ENCODE results near the gene IRF2BPL. TPM values are rescaled to one million over a fixed set of nuclear protein-coding genes. Genes with fewer than 3 reads are reported as not detected.

IRF2BPL gene
- polyA plus RNA-seq, 4 donors = 2.0 to 15.9 (median 8.8) TPM

- DNase-seq (peak in 1 of 2 donors; percentile 29), FAIRE-seq (no peak)
- Histone ChIP-seq H3K4me1 (ENCODE audit: control insufficient read depth in 3 of 3, insufficient read depth in 2 of 3, low read depth in 1 of 3, low read length in 2 of 3) (no peaks in the 10 kb centered on the region), H3K27me3 (ENCODE audit: control insufficient read depth in 3 of 3, insufficient read depth in 3 of 3, low read length in 3 of 3) (no peaks in the 10 kb centered on the region), H3K36me3 (ENCODE audit: control insufficient read depth in 3 of 3, insufficient read depth in 2 of 3, low read depth in 1 of 3, low read length in 3 of 3) (no peaks in the 10 kb centered on the region), H3K27ac (ENCODE audit: low read depth in 1 of 3, low read length in 2 of 3) (peak overlapping the region in 1 of 3 donors; percentile 23), H3K4me3 (ENCODE audit: low read depth in 1 of 3, low read length in 3 of 3) (no peak overlapping the region), H3K9me3 (ENCODE audit: control insufficient read depth in 2 of 2, insufficient read depth in 1 of 2, low read depth in 1 of 2, low read length in 1 of 2) (peaks cover 0 to 8% of the 10 kb centered on the region in 2 donors)
- WGBS, 3 donors = 57 to 72% (median 66%) methylated on average over 12 of the region's 12 CpGs
Measured at GRCh38 chr14:77059276-77059915, 30.9 kb upstream of the IRF2BPL start.

DNA sequence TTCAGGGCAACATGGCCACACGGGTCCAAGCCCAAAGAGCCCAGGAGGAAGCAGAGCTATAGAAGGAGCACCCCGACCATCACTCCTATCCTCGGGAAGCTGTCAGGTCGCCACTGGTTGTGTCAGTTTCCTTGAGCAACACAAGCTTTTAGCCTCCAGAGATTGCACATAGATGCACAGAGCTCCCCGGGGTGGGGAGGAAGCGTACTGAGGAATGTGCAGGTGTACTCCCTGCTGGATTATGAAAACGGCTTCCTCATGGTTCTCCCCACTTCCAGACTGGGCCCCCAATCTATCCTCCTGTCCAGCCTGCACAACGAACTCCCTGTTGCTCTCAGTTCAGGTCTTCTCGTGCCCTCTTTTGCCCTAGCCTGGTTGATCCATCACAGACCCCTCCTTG is 30.3 kb upstream of the IRF2BPL start:
- 73 to 84% (median 79%) methylated on average over 9 of the region's 9 CpGs for WGBS, 3 donors
- no peak for FAIRE-seq

DNA sequence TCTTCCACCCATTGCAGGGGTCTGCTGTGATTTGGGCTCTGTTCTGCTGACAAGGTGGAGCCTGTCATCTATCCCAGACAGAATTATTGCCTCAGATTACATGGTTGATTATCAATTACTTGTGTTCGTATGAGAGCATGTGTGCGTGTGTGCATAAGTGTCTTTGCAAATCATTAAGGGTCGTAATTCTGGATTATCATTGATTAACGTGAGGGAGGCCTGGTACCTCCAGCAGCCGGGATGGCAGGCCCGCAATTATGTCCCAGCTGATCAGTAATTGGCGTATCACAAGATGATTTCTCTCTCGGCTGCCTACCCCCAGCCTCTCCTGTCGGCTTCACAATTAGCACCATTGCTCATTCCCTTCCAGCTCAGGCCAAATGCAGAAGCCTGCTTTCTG is 29.6 kb upstream of the IRF2BPL start:
- Histone ChIP-seq H3K27me3 (ENCODE audit: control insufficient read depth in 3 of 3, insufficient read depth in 3 of 3, low read length in 3 of 3) (no peaks in the 10 kb centered on the region), H3K9me3 (ENCODE audit: control insufficient read depth in 2 of 2, insufficient read depth in 1 of 2, low read depth in 1 of 2, low read length in 1 of 2) (peaks cover 0 to 8% of the 10 kb centered on the region in 2 donors), H3K4me1 (ENCODE audit: control insufficient read depth in 3 of 3, insufficient read depth in 2 of 3, low read depth in 1 of 3, low read length in 2 of 3) (no peaks in the 10 kb centered on the region), H3K4me3 (ENCODE audit: low read depth in 1 of 3, low read length in 3 of 3) (no peak overlapping the region), H3K36me3 (ENCODE audit: control insufficient read depth in 3 of 3, insufficient read depth in 2 of 3, low read depth in 1 of 3, low read length in 3 of 3) (no peaks in the 10 kb centered on the region), H3K27ac (ENCODE audit: low read depth in 1 of 3, low read length in 2 of 3) (no peak overlapping the region)
- FAIRE-seq (no peak), DNase-seq (no peak)
- WGBS, 3 donors = 54 to 77% (median 74%) methylated on average over 9 of the region's 9 CpGs

More for the DNA sequence above, 30.3 kb upstream of the IRF2BPL start:
- Histone ChIP-seq H3K4me3 (ENCODE audit: low read depth in 1 of 3, low read length in 3 of 3) (no peak overlapping the region), H3K27ac (ENCODE audit: low read depth in 1 of 3, low read length in 2 of 3) (peak overlapping the region in 1 of 3 donors; percentile 23), H3K36me3 (ENCODE audit: control insufficient read depth in 3 of 3, insufficient read depth in 2 of 3, low read depth in 1 of 3, low read length in 3 of 3) (no peaks in the 10 kb centered on the region), H3K4me1 (ENCODE audit: control insufficient read depth in 3 of 3, insufficient read depth in 2 of 3, low read depth in 1 of 3, low read length in 2 of 3) (no peaks in the 10 kb centered on the region), H3K27me3 (ENCODE audit: control insufficient read depth in 3 of 3, insufficient read depth in 3 of 3, low read length in 3 of 3) (no peaks in the 10 kb centered on the region), H3K9me3 (ENCODE audit: control insufficient read depth in 2 of 2, insufficient read depth in 1 of 2, low read depth in 1 of 2, low read length in 1 of 2) (peaks cover 0 to 8% of the 10 kb centered on the region in 2 donors)
- DNase-seq = no peak

GRCh38 chr14:77055981-77056380 is 27.5 kb upstream of the IRF2BPL start:
- H3K4me3 ChIP-seq (ENCODE audit: low read depth in 1 of 3, low read length in 3 of 3) = no peak overlapping the region
- H3K4me1 ChIP-seq (ENCODE audit: control insufficient read depth in 3 of 3, insufficient read depth in 2 of 3, low read depth in 1 of 3, low read length in 2 of 3) = no peaks in the 10 kb centered on the region
- no peaks in the 10 kb centered on the region for H3K27me3 ChIP-seq (ENCODE audit: control insufficient read depth in 3 of 3, insufficient read depth in 3 of 3, low read length in 3 of 3)
- DNase-seq (no peak), FAIRE-seq (no peak)
- 85 to 89% (median 86%) methylated on average over 3 of the region's 3 CpGs for WGBS, 3 donors
- H3K27ac ChIP-seq (ENCODE audit: low read depth in 1 of 3, low read length in 2 of 3) = no peak overlapping the region
- no peaks in the 10 kb centered on the region for H3K36me3 ChIP-seq (ENCODE audit: control insufficient read depth in 3 of 3, insufficient read depth in 2 of 3, low read depth in 1 of 3, low read length in 3 of 3)
- peaks cover 0 to 8% of the 10 kb centered on the region in 2 donors for H3K9me3 ChIP-seq (ENCODE audit: control insufficient read depth in 2 of 2, insufficient read depth in 1 of 2, low read depth in 1 of 2, low read length in 1 of 2)

DNA sequence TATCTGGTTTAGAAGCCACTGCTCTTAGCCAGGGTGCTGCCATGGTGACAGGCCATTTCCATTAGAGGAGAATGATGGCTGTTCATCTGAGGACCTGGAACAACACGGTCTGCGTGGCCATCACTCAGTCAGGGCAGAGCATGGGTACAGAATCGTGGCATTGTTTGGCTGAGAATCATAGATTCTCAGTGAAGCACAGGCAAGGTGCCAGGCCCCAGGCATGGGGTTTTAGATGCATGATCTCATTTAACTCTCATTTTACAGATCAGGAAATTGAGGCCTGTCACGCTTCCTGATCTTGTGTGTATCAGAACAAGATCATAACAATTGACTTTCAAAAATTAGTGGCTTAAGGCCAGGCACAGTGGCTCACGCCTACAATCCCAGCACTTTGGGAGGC is 26.8 kb upstream of the IRF2BPL start:
- no peaks in the 10 kb centered on the region for H3K36me3 ChIP-seq (ENCODE audit: control insufficient read depth in 3 of 3, insufficient read depth in 2 of 3, low read depth in 1 of 3, low read length in 3 of 3)
- H3K4me3 ChIP-seq (ENCODE audit: low read depth in 1 of 3, low read length in 3 of 3) = no peak overlapping the region
- WGBS, 3 donors = 77 to 85% (median 79%) methylated on average over 5 of the region's 5 CpGs
- FAIRE-seq (no peak), DNase-seq (no peak)
- no peaks in the 10 kb centered on the region for H3K27me3 ChIP-seq (ENCODE audit: control insufficient read depth in 3 of 3, insufficient read depth in 3 of 3, low read length in 3 of 3)
- H3K9me3 ChIP-seq (ENCODE audit: control insufficient read depth in 2 of 2, insufficient read depth in 1 of 2, low read depth in 1 of 2, low read length in 1 of 2) = peaks cover 0 to 8% of the 10 kb centered on the region in 2 donors
- peak overlapping the region in 1 of 3 donors; percentile 7 for H3K27ac ChIP-seq (ENCODE audit: low read depth in 1 of 3, low read length in 2 of 3)
- no peaks in the 10 kb centered on the region for H3K4me1 ChIP-seq (ENCODE audit: control insufficient read depth in 3 of 3, insufficient read depth in 2 of 3, low read depth in 1 of 3, low read length in 2 of 3)

DNA sequence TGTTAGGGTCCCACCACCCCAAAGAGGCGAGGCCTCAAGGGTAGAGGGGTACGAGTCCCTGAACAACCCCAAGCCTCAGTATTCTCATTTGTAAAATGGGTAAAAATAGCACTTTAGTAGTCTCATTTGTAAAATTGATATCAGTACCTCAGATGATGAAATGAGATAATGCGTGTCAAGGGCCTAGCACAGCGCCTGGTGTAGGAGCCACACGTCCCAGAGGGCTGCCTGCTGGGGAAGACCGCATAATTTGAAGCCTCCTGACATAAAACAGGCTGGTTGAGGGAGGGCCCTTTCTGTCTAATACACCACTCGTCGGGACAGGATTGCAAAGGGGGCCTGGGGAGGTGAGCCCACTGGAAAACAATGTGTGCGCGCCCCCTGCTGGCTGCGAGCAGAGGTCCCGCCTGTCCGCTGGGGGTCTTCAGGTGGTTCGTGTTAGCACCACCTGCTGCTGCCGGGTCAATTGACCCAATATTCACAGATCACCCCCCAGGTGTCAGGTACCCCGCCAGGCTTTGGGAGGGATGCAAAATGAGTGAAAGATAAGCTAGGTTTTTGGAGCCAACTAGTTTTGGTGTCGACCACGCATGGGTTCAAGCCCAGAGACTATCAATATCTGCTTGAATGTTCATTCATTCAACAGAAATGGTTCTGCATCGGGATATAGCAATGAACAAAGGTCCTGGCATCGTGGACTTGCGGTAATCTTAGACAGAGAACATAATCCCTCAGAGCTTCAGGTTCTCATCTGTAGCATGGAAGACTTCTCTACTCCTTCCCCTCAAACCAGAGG is 24.7 kb upstream of the IRF2BPL start:
- H3K4me1 ChIP-seq (ENCODE audit: control insufficient read depth in 3 of 3, insufficient read depth in 2 of 3, low read depth in 1 of 3, low read length in 2 of 3) = no peaks in the 10 kb centered on the region
- no peak overlapping the region for H3K27ac ChIP-seq (ENCODE audit: low read depth in 1 of 3, low read length in 2 of 3)
- H3K4me3 ChIP-seq (ENCODE audit: low read depth in 1 of 3, low read length in 3 of 3) = no peak overlapping the region
- no peak for FAIRE-seq
- no peaks in the 10 kb centered on the region for H3K36me3 ChIP-seq (ENCODE audit: control insufficient read depth in 3 of 3, insufficient read depth in 2 of 3, low read depth in 1 of 3, low read length in 3 of 3)
- peaks cover 0 to 8% of the 10 kb centered on the region in 2 donors for H3K9me3 ChIP-seq (ENCODE audit: control insufficient read depth in 2 of 2, insufficient read depth in 1 of 2, low read depth in 1 of 2, low read length in 1 of 2)
- peak; percentile 44 to 75 for DNase-seq
- H3K27me3 ChIP-seq (ENCODE audit: control insufficient read depth in 3 of 3, insufficient read depth in 3 of 3, low read length in 3 of 3) = no peaks in the 10 kb centered on the region
- 35 to 45% (median 36%) methylated on average over 21 of the region's 21 CpGs for WGBS, 3 donors

DNA sequence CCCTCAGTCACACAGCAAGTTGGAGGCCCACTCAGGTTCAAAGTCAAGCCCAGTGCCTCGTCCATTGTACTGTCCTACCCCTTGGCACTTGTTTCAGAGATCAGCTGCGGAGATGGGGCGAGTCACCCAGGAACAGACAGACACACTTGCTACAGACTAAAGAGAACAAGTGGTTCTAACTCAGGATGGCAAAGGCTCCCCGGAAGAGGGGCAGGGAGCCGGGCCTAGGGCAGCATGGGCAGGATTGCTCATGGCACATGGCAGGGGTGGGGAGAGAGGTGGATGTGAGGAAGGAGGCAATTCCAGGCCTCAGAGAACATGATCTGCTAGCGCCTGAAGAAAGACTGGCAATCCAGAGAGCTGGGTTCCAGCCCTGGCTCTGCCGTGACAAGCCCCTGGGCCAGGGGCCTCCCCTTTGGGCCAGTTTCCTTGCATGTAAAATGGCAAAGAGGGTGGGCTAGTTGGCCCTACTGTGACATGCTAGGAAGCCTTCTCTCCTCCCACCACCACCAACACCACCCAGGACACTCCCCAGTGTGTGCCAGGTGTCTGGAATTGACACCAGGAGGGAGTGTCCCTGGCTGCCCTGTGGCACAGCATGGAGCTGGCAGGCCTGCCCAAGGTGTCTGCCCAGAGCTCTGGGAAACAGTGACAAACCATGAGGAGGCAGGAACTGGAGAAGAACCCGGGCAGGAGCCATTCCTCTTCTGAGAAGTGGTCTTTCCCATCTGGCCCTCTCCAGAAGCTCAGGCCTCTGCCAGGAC is 24.0 kb upstream of the IRF2BPL start:
- Histone ChIP-seq H3K36me3 (ENCODE audit: control insufficient read depth in 3 of 3, insufficient read depth in 2 of 3, low read depth in 1 of 3, low read length in 3 of 3) (no peaks in the 10 kb centered on the region), H3K9me3 (ENCODE audit: control insufficient read depth in 2 of 2, insufficient read depth in 1 of 2, low read depth in 1 of 2, low read length in 1 of 2) (peaks cover 0 to 8% of the 10 kb centered on the region in 2 donors), H3K27me3 (ENCODE audit: control insufficient read depth in 3 of 3, insufficient read depth in 3 of 3, low read length in 3 of 3) (no peaks in the 10 kb centered on the region), H3K4me3 (ENCODE audit: low read depth in 1 of 3, low read length in 3 of 3) (no peak overlapping the region), H3K27ac (ENCODE audit: low read depth in 1 of 3, low read length in 2 of 3) (peak overlapping the region in 1 of 3 donors; percentile 22), H3K4me1 (ENCODE audit: control insufficient read depth in 3 of 3, insufficient read depth in 2 of 3, low read depth in 1 of 3, low read length in 2 of 3) (no peaks in the 10 kb centered on the region)
- DNase-seq (peak in 1 of 2 donors; percentile 58), FAIRE-seq (no peak)
- WGBS, 3 donors = 51 to 82% (median 61%) methylated on average over 8 of the region's 8 CpGs

DNA sequence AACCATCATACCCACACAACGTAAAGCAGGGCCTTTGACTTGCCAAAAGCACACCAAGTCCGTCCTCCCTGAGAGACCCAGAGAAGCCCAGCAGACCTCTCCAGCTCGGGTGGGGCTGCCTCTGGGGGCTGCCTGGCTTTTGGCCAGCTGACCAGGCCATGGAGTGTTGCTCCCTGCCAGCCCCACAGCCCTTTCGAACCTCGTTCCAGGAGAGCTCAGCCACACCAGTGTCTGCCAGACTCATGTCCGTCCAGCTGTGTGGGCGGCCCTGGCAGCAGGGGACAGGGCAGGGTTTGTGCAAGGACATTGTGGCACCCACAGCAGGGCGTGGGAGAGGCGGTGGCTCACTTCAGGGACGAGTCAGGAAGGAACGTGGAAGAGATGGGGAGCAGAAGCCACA is 22.6 kb upstream of the IRF2BPL start:
- DNase-seq = peak in 1 of 2 donors; percentile 48

More for the DNA sequence above, 22.6 kb upstream of the IRF2BPL start:
- no peak for FAIRE-seq
- H3K4me1 ChIP-seq (ENCODE audit: control insufficient read depth in 3 of 3, insufficient read depth in 2 of 3, low read depth in 1 of 3, low read length in 2 of 3) = peaks cover 0 to 5% (median 0%) of the 10 kb centered on the region in 3 donors
- WGBS, 3 donors = 36 to 45% (median 42%) methylated on average over 11 of the region's 11 CpGs
- peaks cover 0 to 5% of the 10 kb centered on the region in 2 donors for H3K9me3 ChIP-seq (ENCODE audit: control insufficient read depth in 2 of 2, insufficient read depth in 1 of 2, low read depth in 1 of 2, low read length in 1 of 2)
- H3K27ac ChIP-seq (ENCODE audit: low read depth in 1 of 3, low read length in 2 of 3) = peak overlapping the region in 1 of 3 donors; percentile 60
- H3K27me3 ChIP-seq (ENCODE audit: control insufficient read depth in 3 of 3, insufficient read depth in 3 of 3, low read length in 3 of 3) = no peaks in the 10 kb centered on the region
- no peak overlapping the region for H3K4me3 ChIP-seq (ENCODE audit: low read depth in 1 of 3, low read length in 3 of 3)
- no peaks in the 10 kb centered on the region for H3K36me3 ChIP-seq (ENCODE audit: control insufficient read depth in 3 of 3, insufficient read depth in 2 of 3, low read depth in 1 of 3, low read length in 3 of 3)

All from small intestine (tissue), 7 donors.